H1 (cell line): ENCODE measurements around the gene PSMA2. TPM values are rescaled to one million over a fixed set of nuclear protein-coding genes. Genes with fewer than 3 reads are reported as not detected.

Source experiments
- CBX8 ChIP-seq: fragments of 300-800, 300-1000 bp; sonication (generic); IDR thresholded peaks from 2 replicates; pipeline ENCODE4 v1.7.1; 2016; ENCODE audit warnings: low read depth, low read length, borderline replicate concordance
- CHD2 ChIP-seq: IDR thresholded peaks from 2 replicates; pipeline ENCODE4 v1.6.1; 2012; ENCODE audit warnings: low read length, improper control_type of control experiment
- EZH2 ChIP-seq: fragments of 200-600 bp; sonication (generic); IDR thresholded peaks from 2 replicates; pipeline ENCODE4 v1.7.1; 2012; ENCODE audit warnings: low read depth, mild to moderate bottlenecking, moderate library complexity, low read length, inconsistent platforms; ENCODE audit not compliant: severe bottlenecking
- HDAC2 ChIP-seq, 2 experiments: fragments of 300-600 bp in 1 of 2; sonication (generic) in 1 of 2; IDR thresholded peaks; 2 replicates each; pipeline ENCODE4 v1.6.1; 2011 to 2012; ENCODE audit warnings: low read depth in 2 of 2, low read length in 2 of 2, mild to moderate bottlenecking in 2 of 2, moderate library complexity in 2 of 2, borderline replicate concordance in 1 of 2, inconsistent platforms in 1 of 2
- JUND ChIP-seq: IDR thresholded peaks from 2 replicates; pipeline ENCODE4 v1.6.1; 2011; ENCODE audit warnings: mild to moderate bottlenecking, improper control_type of control experiment, low read length
- KDM5A ChIP-seq: fragments of 200-600 bp; IDR thresholded peaks from 2 replicates; pipeline ENCODE4 v1.7.1; 2012; ENCODE audit warnings: mild to moderate bottlenecking, low read length, inconsistent platforms, mixed read lengths
- TBP ChIP-seq: IDR thresholded peaks from 2 replicates; pipeline ENCODE4 v1.6.1; 2011; ENCODE audit warnings: low read depth, low read length, improper control_type of control experiment
- polyA plus RNA-seq, 7 experiments: library from polyadenylated mRNA; depleted of rRNA in 3 of 7; stranded (reverse) in 5 of 7; unstranded in 2 of 7; fragments of >200 nt in 5 of 7; fragments of 200-250 nt in 2 of 7; gene quantifications; 1 replicate in 5 of 7; 2 replicates in 1 of 7; 4 replicates in 1 of 7; pipeline versions ENCODE4 v1.2.1 to v1.2.3, GENCODE V29; 2011 to 2013; ENCODE audit warnings: missing spikeins in 2 of 7, mixed read lengths in 2 of 7
- total RNA-seq: library from RNA; stranded (reverse); fragmentation: NEBNext Ultra II Directional; extraction: Animal tissue kit (Norgen Biotek cat#: 25700); gene quantifications from 2 replicates; pipeline ENCODE4 v1.2.1, GENCODE V29; 2021

PSMA2 gene
- total and polyA plus RNA-seq, 2 of the 8 experiments (the other 6 are each of a cell fraction or from before 2014, with no cell fraction given): 211 to 259 TPM

- TF ChIP-seq CBX8 (no peak), CHD2 (no peak), KDM5A (no peak), JUND (no peak), TBP (no peak), EZH2 (no peak), HDAC2 (IDR thresholded peaks at IDR 0.05; ENCODE audit: borderline replicate concordance in 1 of 2, low read depth in 2 of 2, low read length in 2 of 2) (no peak)
Measured at GRCh38 chr7:42914421-42915045, 17.4 kb downstream of the PSMA2 start (continued).
